Measurements from ENCODE around the gene DENND1A. TPM values are rescaled to one million over a fixed set of nuclear protein-coding genes. Genes with fewer than 3 reads are reported as not detected.

The DENND1A gene
- total RNA-seq, 1 experiment from 2014 or later = 42.5 TPM

- DNase-seq (ENCODE audit: unreplicated experiment) = no peak
- Mint-ChIP-seq H3K9me3 (ENCODE audit: unreplicated experiment) (no peaks in the 10 kb centered on the region), H3K27me3 (ENCODE audit: insufficient read depth, unreplicated experiment) (peaks cover 30% of the 10 kb centered on the region), H3K36me3 (ENCODE audit: insufficient read depth, unreplicated experiment) (no peaks in the 10 kb centered on the region), H3K4me1 (ENCODE audit: insufficient read depth, unreplicated experiment) (no peaks in the 10 kb centered on the region), H3K4me3 (ENCODE audit: unreplicated experiment) (no peak overlapping the region), H3K27ac (ENCODE audit: low read depth, unreplicated experiment) (no peak overlapping the region)
- ChIA-PET POLR2A (no interaction called here), CTCF (no interaction called here)
- intact Hi-C loops (cut with micrococcal nuclease) = no loop called here
- no peak for TF ChIP-seq CTCF (IDR thresholded peaks at IDR 0.05; ENCODE audit: unreplicated experiment)
- no TSS peak for BruUV-seq (replicated peaks)
These were observed 572.2 kb downstream of the DENND1A start for GRCh38 chr9:123357743-123358059.

- ChIA-PET CTCF (interaction anchor here (0.6 to 1.5 kb wide), 3 partner anchors 88 to 275 kb away, joined by 3 to 5 read pairs (median 4); no protein-coding TSS in a partner anchor), POLR2A (no interaction called here)
- H3K27ac Mint-ChIP-seq (ENCODE audit: low read depth, unreplicated experiment) = no peak overlapping the region
These were observed 572.8 kb downstream of the DENND1A start for GRCh38 chr9:123356851-123357742.

GRCh38 chr9:123355761-123356431 is 574.0 kb downstream of the DENND1A start, which contains the start of gene CRB2:
Gene CRB2 (plus strand): TSS chr9:123356197. CDS start chr9:123356261, 64 bp downstream.
- no peak within 1 kb of the TSS for H3K27ac Mint-ChIP-seq (ENCODE audit: low read depth, unreplicated experiment)
- no peaks in the 10 kb centered on the region for H3K36me3 Mint-ChIP-seq (ENCODE audit: insufficient read depth, unreplicated experiment)
- H3K4me3 Mint-ChIP-seq (ENCODE audit: unreplicated experiment) = no peak within 1 kb of the TSS
- H3K9me3 Mint-ChIP-seq (ENCODE audit: unreplicated experiment) = no peaks in the 10 kb centered on the region
- peaks cover 42% of the 10 kb centered on the region for H3K27me3 Mint-ChIP-seq (ENCODE audit: insufficient read depth, unreplicated experiment)
- no peaks in the 10 kb centered on the region for H3K4me1 Mint-ChIP-seq (ENCODE audit: insufficient read depth, unreplicated experiment)
- no TSS peak for BruUV-seq (replicated peaks)
- TF ChIP-seq CTCF (IDR thresholded peaks at IDR 0.05; ENCODE audit: unreplicated experiment) = no peak
- intact Hi-C loops (cut with micrococcal nuclease) = no loop called here
- DNase-seq (ENCODE audit: unreplicated experiment) = no peak
- ChIA-PET POLR2A (no interaction called here), CTCF (interaction anchor here (0.5 to 1.5 kb wide), 5 partner anchors 30 to 1330 kb away, joined by 3 to 5 read pairs (median 4); no protein-coding TSS in a partner anchor)

More at GRCh38 chr9:123356851-123357742, 572.8 kb downstream of the DENND1A start:
- BruUV-seq (replicated peaks) = no TSS peak
- H3K4me3 Mint-ChIP-seq (ENCODE audit: unreplicated experiment) = no peak overlapping the region
- DNase-seq (ENCODE audit: unreplicated experiment) = no peak
- no peak for TF ChIP-seq CTCF (IDR thresholded peaks at IDR 0.05; ENCODE audit: unreplicated experiment)
- peaks cover 36% of the 10 kb centered on the region for H3K27me3 Mint-ChIP-seq (ENCODE audit: insufficient read depth, unreplicated experiment)
- no peaks in the 10 kb centered on the region for H3K4me1 Mint-ChIP-seq (ENCODE audit: insufficient read depth, unreplicated experiment)
- H3K36me3 Mint-ChIP-seq (ENCODE audit: insufficient read depth, unreplicated experiment) = no peaks in the 10 kb centered on the region
- intact Hi-C loops (cut with micrococcal nuclease) = no loop called here
- no peaks in the 10 kb centered on the region for H3K9me3 Mint-ChIP-seq (ENCODE audit: unreplicated experiment)

GRCh38 chr9:123354806-123355508 is 575.0 kb downstream of the DENND1A start:
- H3K9me3 Mint-ChIP-seq (ENCODE audit: unreplicated experiment) = no peaks in the 10 kb centered on the region
- H3K36me3 Mint-ChIP-seq (ENCODE audit: insufficient read depth, unreplicated experiment) = no peaks in the 10 kb centered on the region
- no TSS peak for BruUV-seq (replicated peaks)
- no peak for TF ChIP-seq CTCF (IDR thresholded peaks at IDR 0.05; ENCODE audit: unreplicated experiment)
- peaks cover 5% of the 10 kb centered on the region for H3K4me1 Mint-ChIP-seq (ENCODE audit: insufficient read depth, unreplicated experiment)
- H3K4me3 Mint-ChIP-seq (ENCODE audit: unreplicated experiment) = no peak overlapping the region
- POLR2A ChIA-PET = no interaction called here
- intact Hi-C loops (cut with micrococcal nuclease) = loop anchor here (1.0 to 5.0 kb wide), 2 partner anchors 30 to 363 kb away; no protein-coding TSS in a partner anchor
- no peak overlapping the region for H3K27ac Mint-ChIP-seq (ENCODE audit: low read depth, unreplicated experiment)
- H3K27me3 Mint-ChIP-seq (ENCODE audit: insufficient read depth, unreplicated experiment) = peaks cover 51% of the 10 kb centered on the region
- CTCF ChIA-PET = interaction anchor here (0.5 to 2.0 kb wide), 16 partner anchors 9 to 890 kb away, joined by 3 to 8 read pairs (median 4); no protein-coding TSS in a partner anchor
- DNase-seq (ENCODE audit: unreplicated experiment) = no peak
